NCI-H2029 (cell line): ENCODE data around the gene CARD14.
"Not testable (repeated sequence)": the region's sequence is repeated elsewhere in the genome, so short reads cannot be mapped to it uniquely, and the experiment has no call there.

Experiments used
- DNase-seq: peaks from one replicate; lab custom pipeline; 2025; lab: John Stamatoyannopoulos, UW

Gene CARD14

DNA sequence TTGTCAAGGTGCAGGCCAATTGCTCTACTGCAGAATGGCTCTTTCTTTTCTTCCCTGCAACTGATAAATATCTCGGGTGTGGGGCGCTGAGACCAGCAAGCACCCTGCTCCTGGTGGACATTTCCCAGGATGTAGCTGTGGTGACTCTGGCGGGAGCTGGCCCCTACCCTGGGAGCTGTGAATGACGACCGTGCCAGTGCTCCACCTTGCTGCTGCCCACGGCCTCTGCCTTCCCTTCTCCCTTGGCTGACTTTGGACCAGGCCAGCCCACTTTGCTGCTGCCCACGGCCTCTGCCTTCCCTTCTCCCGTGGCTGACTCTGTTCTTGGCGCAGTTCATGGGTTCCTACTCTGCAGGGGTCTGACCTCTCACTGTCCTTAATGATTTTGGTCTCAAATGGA is 16.1 kb downstream of the CARD14 start:
- no peak for DNase-seq

DNA sequence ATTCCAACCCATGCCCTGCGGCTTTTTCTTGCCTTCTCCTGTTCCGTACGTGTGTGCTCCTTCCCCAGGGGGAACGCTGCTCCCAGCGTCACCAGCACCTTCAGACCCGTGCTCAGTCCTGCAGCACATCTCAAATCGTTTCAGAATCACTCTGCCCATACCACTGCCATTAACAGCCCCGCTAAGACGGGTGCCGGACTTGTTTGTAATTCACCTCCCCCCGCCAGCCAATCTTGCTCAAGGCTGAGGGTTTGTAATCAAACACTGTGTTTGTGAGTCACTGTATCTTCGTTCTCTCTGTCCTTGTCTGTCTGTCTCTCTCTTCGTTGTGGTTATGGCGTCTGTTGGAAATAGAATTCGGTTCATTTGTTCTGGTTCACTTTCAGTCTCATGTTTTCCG is 17.3 kb downstream of the CARD14 start:
- no peak for DNase-seq

GRCh38 chr17:80187515-80187941 is 17.7 kb downstream of the CARD14 start:
- no peak for DNase-seq

DNA sequence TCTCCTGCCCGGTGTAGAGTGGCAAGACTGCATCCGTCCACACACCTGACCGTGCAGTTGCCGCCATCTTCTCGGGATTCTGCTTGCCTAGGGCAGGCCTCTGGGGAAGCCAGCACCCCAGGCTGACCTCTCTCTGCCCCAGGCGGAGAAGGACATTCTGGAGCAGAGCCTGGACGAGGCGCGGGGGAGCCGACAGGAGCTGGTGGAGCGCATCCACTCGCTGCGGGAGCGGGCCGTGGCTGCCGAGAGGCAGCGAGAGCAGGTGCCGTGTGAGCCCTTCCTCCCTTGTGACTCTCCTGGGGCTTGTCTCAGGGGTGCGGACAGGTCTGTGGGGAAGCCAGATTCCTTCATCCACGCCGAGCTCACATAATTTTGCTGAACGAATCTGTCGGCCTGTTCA is 19.8 kb downstream of the CARD14 start:
- no peak for DNase-seq

DNA sequence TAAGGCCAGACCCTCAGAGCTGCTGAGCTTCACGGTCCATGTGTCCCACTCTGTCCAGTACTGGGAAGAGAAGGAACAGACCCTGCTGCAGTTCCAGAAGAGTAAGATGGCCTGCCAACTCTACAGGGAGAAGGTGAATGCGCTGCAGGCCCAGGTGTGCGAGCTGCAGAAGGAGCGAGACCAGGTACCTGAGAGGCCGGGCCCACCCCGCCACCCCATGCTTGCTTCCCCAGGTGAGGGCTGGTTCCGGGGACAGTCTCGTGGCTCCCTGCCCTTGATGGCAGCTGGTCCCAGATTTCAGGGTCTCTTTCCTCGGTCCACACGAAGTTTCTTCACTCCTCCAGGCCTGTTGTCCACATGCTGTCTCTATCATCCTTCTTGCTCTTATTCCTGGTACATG is 20.9 kb downstream of the CARD14 start:
- DNase-seq, result no peak

DNA sequence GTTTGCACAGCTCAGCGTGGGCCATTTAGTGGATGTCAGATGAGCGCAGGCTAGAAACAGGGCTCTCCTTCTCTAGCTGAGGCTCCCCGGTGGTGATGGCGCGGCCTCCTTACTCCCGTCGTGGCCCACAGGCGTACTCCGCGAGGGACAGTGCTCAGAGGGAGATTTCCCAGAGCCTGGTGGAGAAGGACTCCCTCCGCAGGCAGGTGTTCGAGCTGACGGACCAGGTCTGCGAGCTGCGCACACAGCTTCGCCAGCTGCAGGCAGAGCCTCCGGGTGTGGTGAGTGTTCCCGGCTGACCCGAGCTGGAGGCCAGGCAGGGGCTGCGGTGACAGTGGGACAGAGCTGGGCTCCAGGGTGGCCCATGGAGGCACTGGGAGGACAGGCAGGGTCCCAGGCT is 21.4 kb downstream of the CARD14 start:
- DNase-seq, result no peak

- DNase-seq, result no peak
Measured at GRCh38 chr17:80191865-80192661, 22.2 kb downstream of the CARD14 start.

- no peak for DNase-seq
Measured at GRCh38 chr17:80195141-80195540, 25.3 kb downstream of the CARD14 start.

GRCh38 chr17:80195671-80196529 is 26.1 kb downstream of the CARD14 start:
- DNase-seq, result no peak

GRCh38 chr17:80196652-80197051 is 26.8 kb downstream of the CARD14 start:
- DNase-seq, result no peak

GRCh38 chr17:80198144-80198661 is 28.4 kb downstream of the CARD14 start:
- no peak for DNase-seq

DNA sequence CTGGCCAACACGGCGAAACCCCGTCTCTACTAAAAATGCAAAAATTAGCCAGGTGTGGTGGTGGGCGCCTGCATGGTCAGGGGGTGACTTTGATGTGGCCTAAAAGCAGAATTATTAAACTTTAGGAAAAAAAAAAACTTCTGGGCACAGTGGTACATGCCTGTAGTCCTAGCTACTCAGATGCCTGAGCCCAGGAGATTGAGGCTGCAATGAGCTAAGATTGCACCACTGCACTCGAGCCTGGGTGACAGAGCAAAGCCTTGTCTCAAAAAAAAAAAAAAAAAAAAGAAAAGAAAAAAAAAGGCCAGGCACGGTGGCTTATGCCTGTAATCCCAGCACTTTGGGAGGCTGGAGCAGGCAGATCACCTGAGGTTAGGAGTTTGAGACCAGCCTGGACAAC is 29.5 kb downstream of the CARD14 start:
- not testable (repeated sequence) for DNase-seq

DNA sequence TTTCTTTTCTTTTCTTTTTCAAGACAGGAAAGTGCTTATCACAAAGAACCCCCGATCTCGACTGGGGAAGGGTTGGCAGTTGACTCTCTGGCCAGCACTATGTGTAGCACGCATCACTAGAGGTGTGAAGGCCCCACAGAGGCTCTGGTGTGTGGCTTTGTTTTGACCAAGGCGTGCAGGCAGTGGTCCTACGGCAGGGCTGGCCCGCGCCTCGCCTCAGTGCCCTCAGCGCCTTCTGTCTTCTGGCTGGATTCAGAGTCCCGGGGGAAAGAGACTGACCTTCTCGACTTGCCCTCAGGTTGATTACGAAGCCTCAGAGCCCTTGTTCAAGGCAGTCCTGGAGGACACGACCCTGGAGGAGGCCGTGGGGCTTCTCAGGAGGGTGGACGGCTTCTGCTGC is 31.6 kb downstream of the CARD14 start:
- no peak for DNase-seq

DNA sequence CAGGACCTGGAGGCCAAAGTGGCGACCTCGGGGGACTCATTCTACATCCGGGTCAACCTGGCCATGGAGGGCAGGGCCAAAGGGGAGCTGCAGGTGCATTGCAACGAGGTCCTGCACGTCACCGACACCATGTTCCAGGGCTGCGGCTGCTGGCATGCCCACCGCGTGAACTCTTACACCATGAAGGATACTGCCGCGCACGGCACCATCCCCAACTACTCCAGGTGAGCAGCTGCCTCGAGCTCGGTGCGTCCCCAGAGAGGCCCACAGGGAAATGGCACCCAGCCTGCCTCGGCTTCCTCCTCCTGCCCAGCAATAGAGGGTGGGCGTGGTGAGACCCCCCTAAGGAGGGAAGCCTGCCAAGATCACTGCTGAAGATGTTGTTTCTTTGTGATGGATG is 32.4 kb downstream of the CARD14 start:
- DNase-seq, result no peak

- DNase-seq, result no peak
Measured at GRCh38 chr17:80203471-80203963, 33.7 kb downstream of the CARD14 start.

GRCh38 chr17:80204626-80205468 is 35.0 kb downstream of the CARD14 start:
- no peak for DNase-seq

- DNase-seq, result no peak
Measured at GRCh38 chr17:80205811-80206210, 36.0 kb downstream of the CARD14 start.

GRCh38 chr17:80208050-80208449 is 38.2 kb downstream of the CARD14 start:
- no peak for DNase-seq

- no peak for DNase-seq
Measured at GRCh38 chr17:80209765-80210164, 39.9 kb downstream of the CARD14 start.

GRCh38 chr17:80210348-80211108 is 40.7 kb downstream of the CARD14 start:
- DNase-seq, result no peak

DNA sequence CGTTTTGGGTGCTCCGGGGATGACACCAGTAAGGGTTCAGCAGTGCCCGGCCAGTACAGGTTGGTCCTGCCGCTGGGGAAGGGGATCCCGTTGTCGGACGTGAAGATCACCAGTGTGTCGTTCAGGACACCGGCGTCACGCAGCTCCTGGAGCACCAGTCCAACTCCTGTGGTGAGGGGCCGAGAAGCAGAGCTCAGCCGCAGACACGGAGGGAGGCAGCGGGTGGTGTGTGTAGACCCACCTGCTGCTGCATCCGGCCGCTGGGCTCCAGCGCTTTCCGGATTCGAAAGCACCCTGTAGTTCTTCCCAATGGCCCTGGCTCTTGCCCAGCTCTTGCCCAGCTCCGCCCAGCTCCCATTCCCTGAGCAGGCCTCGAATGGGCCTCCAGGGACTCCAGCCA is 42.3 kb downstream of the CARD14 start:
- DNase-seq, result no peak
